SK-N-SH (cell line): ENCODE data around the gene PROSER2.

Experiments used
- EZH2phosphoT487 ChIP-seq: fragments of 200-600 bp; sonication (generic); IDR thresholded peaks from 2 replicates; pipeline ENCODE4 v1.6.1; 2017; ENCODE audit warnings: low read depth, mixed run types, mild to moderate bottlenecking, antibody characterized with exemption, moderate library complexity, borderline replicate concordance
- POLR2AphosphoS5 ChIP-seq: IDR thresholded peaks from 2 replicates; pipeline ENCODE4 v1.6.1; 2012; ENCODE audit warnings: low read depth, low read length
- RAD21 ChIP-seq: IDR thresholded peaks from 2 replicates; pipeline ENCODE4 v1.6.1; 2012; ENCODE audit warnings: mild to moderate bottlenecking, low read length
- TAF1 ChIP-seq: IDR thresholded peaks from 2 replicates; pipeline ENCODE4 v1.6.1; 2012; ENCODE audit warnings: low read depth, mild to moderate bottlenecking, low read length, moderate library complexity, borderline replicate concordance
- TF ChIP-seq, protein P1 (sequence below): fragments of 200-600 bp; sonication (generic); IDR thresholded peaks from 2 replicates; pipeline ENCODE4 v1.6.1; 2017; ENCODE audit warnings: antibody characterized with exemption, mild to moderate bottlenecking, moderate library complexity

DNA sequence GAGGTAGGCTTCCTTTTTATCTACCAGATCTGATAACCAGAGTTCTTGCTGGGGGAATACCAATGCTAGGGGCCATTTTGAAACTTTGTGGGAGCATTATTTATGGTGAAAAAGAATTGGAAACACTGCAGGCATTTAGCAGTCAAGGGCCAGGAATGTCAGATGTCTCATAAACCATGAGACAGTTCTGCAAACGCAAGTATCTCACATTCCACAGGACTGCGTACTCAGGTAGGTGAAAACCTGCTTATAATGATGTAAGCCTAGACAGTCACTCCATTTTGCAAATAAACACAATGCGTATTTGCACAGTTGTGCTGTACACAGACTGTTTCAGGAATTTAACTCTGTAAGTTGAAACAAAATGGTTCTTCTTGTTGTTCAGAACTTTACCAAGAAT is 47.1 kb upstream of the PROSER2 start:
- no peak for TF ChIP-seq EZH2phosphoT487
- TF ChIP-seq TAF1: no peak
- no peak for TF ChIP-seq POLR2AphosphoS5
- TF ChIP-seq, protein P1, sequence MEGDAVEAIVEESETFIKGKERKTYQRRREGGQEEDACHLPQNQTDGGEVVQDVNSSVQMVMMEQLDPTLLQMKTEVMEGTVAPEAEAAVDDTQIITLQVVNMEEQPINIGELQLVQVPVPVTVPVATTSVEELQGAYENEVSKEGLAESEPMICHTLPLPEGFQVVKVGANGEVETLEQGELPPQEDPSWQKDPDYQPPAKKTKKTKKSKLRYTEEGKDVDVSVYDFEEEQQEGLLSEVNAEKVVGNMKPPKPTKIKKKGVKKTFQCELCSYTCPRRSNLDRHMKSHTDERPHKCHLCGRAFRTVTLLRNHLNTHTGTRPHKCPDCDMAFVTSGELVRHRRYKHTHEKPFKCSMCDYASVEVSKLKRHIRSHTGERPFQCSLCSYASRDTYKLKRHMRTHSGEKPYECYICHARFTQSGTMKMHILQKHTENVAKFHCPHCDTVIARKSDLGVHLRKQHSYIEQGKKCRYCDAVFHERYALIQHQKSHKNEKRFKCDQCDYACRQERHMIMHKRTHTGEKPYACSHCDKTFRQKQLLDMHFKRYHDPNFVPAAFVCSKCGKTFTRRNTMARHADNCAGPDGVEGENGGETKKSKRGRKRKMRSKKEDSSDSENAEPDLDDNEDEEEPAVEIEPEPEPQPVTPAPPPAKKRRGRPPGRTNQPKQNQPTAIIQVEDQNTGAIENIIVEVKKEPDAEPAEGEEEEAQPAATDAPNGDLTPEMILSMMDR: no peak
- TF ChIP-seq RAD21: no peak
